HepG2 (cell line): ENCODE data around the gene RARRES1. TPM values are rescaled to one million over a fixed set of nuclear protein-coding genes. Genes with fewer than 3 reads are reported as not detected.

Source experiments
- ATAC-seq: fragments of 200-7000 bp; cut with Tn5 transposase; 3 replicates; pipeline ENCODE4 v1.9.1; 2020; ENCODE audit warnings: mild to moderate bottlenecking, moderate library complexity
- BruUV-seq: library from RNA; stranded (reverse); fragments of 400-500 nt; replicated peaks from 2 replicates; lab custom pipeline; 2021; lab: Mats Ljungman, UMichigan
- CTCF ChIA-PET: fragments of 300-600 bp; formaldehyde crosslinking; extraction: SDS; loops from one replicate; lab custom pipeline; 2021; ENCODE audit warnings: low total read pairs, inconsistent platforms, low intra/inter-chr PET ratio; lab: Yijun Ruan, JAX
- POLR2A ChIA-PET: fragments of 350-600 bp; sonication (Branson Sonifier 250); formaldehyde crosslinking; loops from one replicate; lab custom pipeline; 2020; ENCODE audit warnings: antibody characterized with exemption, inconsistent platforms; lab: Yijun Ruan, JAX
- DNase-seq: peaks from one replicate; pipeline ENCODE4 v3.0.0-alpha.2; 2015; ENCODE audit warnings: low spot score
- FAIRE-seq: peaks from 3 replicates; lab custom pipeline; 2011; peaks lifted over from hg19 to GRCh38; lab: Jason Lieb, UNC
- H2AFZ ChIP-seq: one replicate; pipeline ENCODE4 v1.6.1; 2011; ENCODE audit warnings: low read length, inconsistent platforms
- H3K27ac ChIP-seq: fragments of 300-600 bp; 3 replicates; pipeline ENCODE4 v1.8.0; 2011; ENCODE audit warnings: mixed run types, mild to moderate bottlenecking, mixed read lengths, low read length, inconsistent platforms; ENCODE audit not compliant: insufficient read depth; ENCODE audit errors: extremely low read length
- H3K27me3 ChIP-seq, 2 experiments: fragments of 200-600 bp in 1 of 2; 2 replicates in 1 of 2; 3 replicates in 1 of 2; pipeline versions ENCODE4 v1.6.0 to v1.8.0; 2011; ENCODE audit warnings: low read length in 2 of 2, mild to moderate bottlenecking in 2 of 2, moderate library complexity in 2 of 2, inconsistent platforms in 1 of 2; ENCODE audit not compliant: insufficient read depth in 2 of 2, control insufficient read depth in 1 of 2
- H3K36me3 ChIP-seq, 2 experiments: fragments of 200-600 bp in 1 of 2; replicated peaks in 1 of 2; 2 replicates in 1 of 2; 3 replicates in 1 of 2; pipeline versions ENCODE4 v1.5.1 to v1.8.0; 2011; ENCODE audit warnings: low read length in 2 of 2, inconsistent platforms in 1 of 2; ENCODE audit not compliant: insufficient read depth in 2 of 2, control insufficient read depth in 1 of 2
- H3K4me1 ChIP-seq: 2 replicates; pipeline ENCODE4 v1.5.1; 2012; ENCODE audit warnings: low read length, inconsistent platforms; ENCODE audit not compliant: insufficient read depth
- H3K4me2 ChIP-seq: 2 replicates; pipeline ENCODE4 v1.6.0; 2011; ENCODE audit warnings: low read depth, low read length, inconsistent platforms
- H3K4me3 ChIP-seq, 3 experiments: fragments of 200-600 bp in 1 of 3; sonication (generic), shearing (Covaris generic) in 1 of 3; replicated peaks in 1 of 3; 2 replicates each; pipeline ENCODE4 v1.5.1; 2011 to 2016; ENCODE audit warnings: low read length in 3 of 3, inconsistent platforms in 2 of 3, low read depth in 2 of 3, mild to moderate bottlenecking in 2 of 3, control low read depth in 1 of 3, mixed read lengths in 1 of 3; ENCODE audit not compliant: insufficient read depth in 1 of 3
- H3K79me2 ChIP-seq: one replicate; pipeline ENCODE4 v1.6.1; 2011; ENCODE audit warnings: low read length, inconsistent platforms; ENCODE audit not compliant: insufficient read depth
- H3K9ac ChIP-seq: 2 replicates; pipeline ENCODE4 v1.6.0; 2011; ENCODE audit warnings: mild to moderate bottlenecking, low read depth, low read length, inconsistent platforms; ENCODE audit not compliant: insufficient read depth
- H3K9me3 ChIP-seq: 2 replicates; pipeline ENCODE4 v1.5.1; 2012; ENCODE audit warnings: mild to moderate bottlenecking, low read length
- H4K20me1 ChIP-seq: 2 replicates; pipeline ENCODE4 v1.6.0; 2011; ENCODE audit warnings: inconsistent platforms, mild to moderate bottlenecking, low read length, moderate library complexity; ENCODE audit not compliant: insufficient read depth
- AGO2 ChIP-seq: fragments of 200-400 bp; formaldehyde crosslinking; optimal IDR thresholded peaks from 2 replicates; pipeline ENCODE3; 2017; ENCODE audit warnings: mild to moderate bottlenecking, low read depth, low read length, moderate library complexity
- HIVEP1 ChIP-seq: sonication (generic); formaldehyde crosslinking; IDR thresholded peaks from 2 replicates; pipeline ENCODE4 v1.4.0; 2020; ENCODE audit warnings: mild to moderate bottlenecking, missing genetic modification reagents
- NFYC ChIP-seq: IDR thresholded peaks from 2 replicates; pipeline ENCODE4 v1.6.1; 2016; ENCODE audit warnings: missing genetic modification reagents, missing compliant biosample characterization
- ONECUT2 ChIP-seq: sonication (generic); formaldehyde crosslinking; IDR thresholded peaks from 2 replicates; pipeline ENCODE4 v1.4.0; 2020; ENCODE audit warnings: missing genetic modification reagents
- POGZ ChIP-seq: sonication (generic); formaldehyde crosslinking; IDR thresholded peaks from 2 replicates; pipeline ENCODE4 v1.4.0; 2020; ENCODE audit warnings: mild to moderate bottlenecking, missing genetic modification reagents
- RELA ChIP-seq: sonication (generic); formaldehyde crosslinking; IDR thresholded peaks from 2 replicates; pipeline ENCODE4 v1.4.0; 2020; ENCODE audit warnings: missing genetic modification reagents
- ZNF124 ChIP-seq: sonication (generic); formaldehyde crosslinking; IDR thresholded peaks from 2 replicates; pipeline ENCODE4 v1.4.0; 2020; ENCODE audit warnings: missing genetic modification reagents
- ZNF615 ChIP-seq: sonication (generic); formaldehyde crosslinking; IDR thresholded peaks from 2 replicates; pipeline ENCODE4 v1.5.0; 2020; ENCODE audit warnings: mild to moderate bottlenecking, missing genetic modification reagents, borderline replicate concordance
- WGBS: methylation state at CpG from one replicate; pipeline ENCODE4 v1.1.6; 2017; ENCODE audit warnings: low lambda C conversion rate; 5-methylcytosine and 5-hydroxymethylcytosine counted together
- in situ Hi-C: cut with HindIII; loops from 2 replicates; pipeline ENCODE4 v1.10.0; 2017; ENCODE audit warnings: low pct_unique_long_range_greater_than_20kb; ENCODE audit not compliant: extremely low pct_ligation_motif_present
- intact Hi-C: fragments of 100-400 bp; cut with micrococcal nuclease; formaldehyde crosslinking; loops from one replicate; pipeline ENCODE4 v1.10.0; 2022; ENCODE audit not compliant: unreplicated experiment
- polyA plus RNA-seq, 8 experiments: library from polyadenylated mRNA; depleted of rRNA in 3 of 8; stranded (reverse) in 7 of 8; unstranded in 1 of 8; fragments of >200 nt; fragmentation: Illumina TruSeq in 4 of 8; extraction: Trizol in 4 of 8; gene quantifications; 2 replicates each; pipeline versions ENCODE4 v1.2.1 to v1.2.3, GENCODE V29; 2011 to 2016; ENCODE audit warnings: low read depth in 4 of 8, missing spikeins in 1 of 8, mixed read lengths in 1 of 8; ENCODE audit not compliant: insufficient read depth in 1 of 8
- total RNA-seq, 5 experiments: library from RNA; depleted of rRNA; stranded (reverse); fragments of >200 nt; fragmentation: Illumina TruSeq; extraction: Trizol; gene quantifications; 2 replicates each; pipeline ENCODE4 v1.2.3, GENCODE V29; 2016; ENCODE audit warnings: low read depth in 1 of 5
- TF ChIP-seq, protein P1 (sequence below): sonication (generic); formaldehyde crosslinking; IDR thresholded peaks from 2 replicates; pipeline ENCODE4 v1.4.0; 2020; ENCODE audit warnings: mild to moderate bottlenecking, missing genetic modification reagents
- TF ChIP-seq, protein P2 (sequence below): sonication (generic); formaldehyde crosslinking; IDR thresholded peaks from 2 replicates; pipeline ENCODE4 v1.4.0; 2020; ENCODE audit warnings: missing genetic modification reagents
- TF ChIP-seq, protein P3 (sequence below): sonication (generic); formaldehyde crosslinking; IDR thresholded peaks from 2 replicates; pipeline ENCODE4 v1.4.0; 2020; ENCODE audit warnings: mild to moderate bottlenecking, low read depth, missing genetic modification reagents
- TF ChIP-seq, protein P4 (sequence below): sonication (generic); formaldehyde crosslinking; IDR thresholded peaks from 2 replicates; pipeline ENCODE4 v1.5.1; 2020; ENCODE audit warnings: mild to moderate bottlenecking, missing genetic modification reagents
- TF ChIP-seq, protein P5 (sequence below): sonication (generic); formaldehyde crosslinking; IDR thresholded peaks from 2 replicates; pipeline ENCODE4 v1.5.0; 2020; ENCODE audit warnings: mild to moderate bottlenecking, missing genetic modification reagents, moderate library complexity

RARRES1 gene
- total and polyA plus RNA-seq, 2 of the 13 experiments (the other 11 are each of a cell fraction or from before 2014, with no cell fraction given) = not detected

DNA sequence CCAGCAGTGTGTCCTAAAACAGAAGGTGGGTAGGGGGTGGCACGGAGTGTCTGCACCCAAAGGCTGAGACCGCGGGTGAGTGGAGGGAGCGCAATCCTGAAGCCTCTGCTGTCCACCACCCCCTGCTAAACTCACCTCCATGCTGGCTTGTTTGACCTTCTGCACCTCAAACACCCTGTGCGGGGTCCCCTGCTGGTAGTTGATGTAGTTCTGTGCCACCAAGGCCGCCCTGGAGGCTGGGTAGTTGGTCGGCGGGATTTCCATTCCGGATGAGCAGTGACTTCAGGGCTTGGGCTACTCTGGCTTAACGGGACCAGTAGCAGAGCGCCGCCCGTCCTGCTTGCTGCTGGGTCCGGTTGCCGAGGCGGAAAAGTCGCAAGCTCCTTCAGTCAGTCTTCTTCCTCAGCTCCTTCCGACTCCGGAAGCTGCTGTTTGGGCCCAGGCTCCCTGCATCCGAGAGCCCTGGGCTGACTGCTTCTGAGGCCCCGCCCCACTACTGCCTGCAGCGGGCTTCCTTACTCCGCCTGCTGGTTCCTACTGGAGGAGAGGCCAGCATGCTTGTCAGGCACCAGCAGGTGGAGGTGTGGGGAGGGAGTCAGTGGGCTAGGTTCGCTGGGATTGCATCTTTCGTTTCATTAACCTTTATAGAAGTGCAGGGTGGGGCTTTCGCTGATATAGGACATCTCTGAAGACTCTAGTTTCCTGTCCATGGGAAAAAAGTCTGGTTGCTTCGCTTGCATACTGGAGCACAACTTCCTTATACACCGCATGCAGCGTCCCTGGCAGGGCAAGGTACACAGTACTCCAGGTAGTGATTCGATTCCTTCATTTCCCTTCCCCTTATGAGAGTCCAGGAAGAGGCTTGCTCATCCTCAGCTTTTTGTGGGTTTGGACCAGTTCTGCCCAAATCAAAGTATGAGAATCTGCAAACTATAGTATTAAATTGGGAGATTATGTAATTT lies 59.8 kb downstream of the RARRES1 start, which contains the start of gene LXN:
Gene LXN (minus strand): TSS at position 434 of the 962 bp plus-strand sequence. CDS start 170 bp downstream, at position 264.
- no peaks in the 10 kb centered on the region for H4K20me1 ChIP-seq
- DNase-seq (peak; percentile 3), ATAC-seq (peak; percentile 93), FAIRE-seq (no peak)
- H3K27ac ChIP-seq = no peak within 1 kb of the TSS
- H3K9ac ChIP-seq = no peak within 1 kb of the TSS
- no peaks in the 10 kb centered on the region for H3K79me2 ChIP-seq
- TF ChIP-seq, protein P1, sequence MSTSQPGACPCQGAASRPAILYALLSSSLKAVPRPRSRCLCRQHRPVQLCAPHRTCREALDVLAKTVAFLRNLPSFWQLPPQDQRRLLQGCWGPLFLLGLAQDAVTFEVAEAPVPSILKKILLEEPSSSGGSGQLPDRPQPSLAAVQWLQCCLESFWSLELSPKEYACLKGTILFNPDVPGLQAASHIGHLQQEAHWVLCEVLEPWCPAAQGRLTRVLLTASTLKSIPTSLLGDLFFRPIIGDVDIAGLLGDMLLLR (CRISPR knock-in tag) = no peak
- TF ChIP-seq NFYC (no peak), ZNF124 (no peak), ZNF615 (no peak), ONECUT2 (CRISPR knock-in tag) (no peak), HIVEP1 (CRISPR knock-in tag) (no peak), RELA (CRISPR knock-in tag) (no peak), POGZ (CRISPR knock-in tag) (no peak), AGO2 (peak; percentile 40)
- TF ChIP-seq, protein P2, sequence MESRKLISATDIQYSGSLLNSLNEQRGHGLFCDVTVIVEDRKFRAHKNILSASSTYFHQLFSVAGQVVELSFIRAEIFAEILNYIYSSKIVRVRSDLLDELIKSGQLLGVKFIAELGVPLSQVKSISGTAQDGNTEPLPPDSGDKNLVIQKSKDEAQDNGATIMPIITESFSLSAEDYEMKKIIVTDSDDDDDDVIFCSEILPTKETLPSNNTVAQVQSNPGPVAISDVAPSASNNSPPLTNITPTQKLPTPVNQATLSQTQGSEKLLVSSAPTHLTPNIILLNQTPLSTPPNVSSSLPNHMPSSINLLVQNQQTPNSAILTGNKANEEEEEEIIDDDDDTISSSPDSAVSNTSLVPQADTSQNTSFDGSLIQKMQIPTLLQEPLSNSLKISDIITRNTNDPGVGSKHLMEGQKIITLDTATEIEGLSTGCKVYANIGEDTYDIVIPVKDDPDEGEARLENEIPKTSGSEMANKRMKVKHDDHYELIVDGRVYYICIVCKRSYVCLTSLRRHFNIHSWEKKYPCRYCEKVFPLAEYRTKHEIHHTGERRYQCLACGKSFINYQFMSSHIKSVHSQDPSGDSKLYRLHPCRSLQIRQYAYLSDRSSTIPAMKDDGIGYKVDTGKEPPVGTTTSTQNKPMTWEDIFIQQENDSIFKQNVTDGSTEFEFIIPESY (CRISPR knock-in tag) = peak; percentile 48; the same call in 1 of the 2 replicates
- TF ChIP-seq, protein P3, sequence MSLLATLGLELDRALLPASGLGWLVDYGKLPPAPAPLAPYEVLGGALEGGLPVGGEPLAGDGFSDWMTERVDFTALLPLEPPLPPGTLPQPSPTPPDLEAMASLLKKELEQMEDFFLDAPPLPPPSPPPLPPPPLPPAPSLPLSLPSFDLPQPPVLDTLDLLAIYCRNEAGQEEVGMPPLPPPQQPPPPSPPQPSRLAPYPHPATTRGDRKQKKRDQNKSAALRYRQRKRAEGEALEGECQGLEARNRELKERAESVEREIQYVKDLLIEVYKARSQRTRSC (CRISPR knock-in tag) = no peak
- TF ChIP-seq, protein P4, sequence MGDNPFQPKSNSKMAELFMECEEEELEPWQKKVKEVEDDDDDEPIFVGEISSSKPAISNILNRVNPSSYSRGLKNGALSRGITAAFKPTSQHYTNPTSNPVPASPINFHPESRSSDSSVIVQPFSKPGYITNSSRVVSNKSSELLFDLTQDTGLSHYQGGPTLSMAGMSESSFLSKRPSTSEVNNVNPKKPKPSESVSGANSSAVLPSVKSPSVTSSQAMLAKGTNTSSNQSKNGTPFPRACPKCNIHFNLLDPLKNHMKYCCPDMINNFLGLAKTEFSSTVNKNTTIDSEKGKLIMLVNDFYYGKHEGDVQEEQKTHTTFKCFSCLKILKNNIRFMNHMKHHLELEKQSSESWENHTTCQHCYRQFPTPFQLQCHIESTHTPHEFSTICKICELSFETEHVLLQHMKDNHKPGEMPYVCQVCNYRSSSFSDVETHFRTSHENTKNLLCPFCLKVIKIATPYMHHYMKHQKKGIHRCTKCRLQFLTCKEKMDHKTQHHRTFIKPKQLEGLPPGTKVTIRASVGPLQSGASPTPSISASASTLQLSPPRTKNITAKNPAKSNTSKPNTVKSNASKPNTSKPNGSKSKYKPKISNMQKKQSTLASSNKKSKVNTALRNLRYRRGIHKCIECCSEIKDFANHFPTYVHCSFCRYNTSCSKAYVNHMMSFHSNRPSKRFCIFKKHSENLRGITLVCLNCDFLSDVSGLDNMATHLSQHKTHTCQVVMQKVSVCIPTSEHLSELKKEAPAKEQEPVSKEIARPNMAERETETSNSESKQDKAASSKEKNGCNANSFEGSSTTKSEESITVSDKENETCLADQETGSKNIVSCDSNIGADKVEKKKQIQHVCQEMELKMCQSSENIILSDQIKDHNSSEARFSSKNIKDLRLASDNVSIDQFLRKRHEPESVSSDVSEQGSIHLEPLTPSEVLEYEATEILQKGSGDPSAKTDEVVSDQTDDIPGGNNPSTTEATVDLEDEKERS = no peak
- TF ChIP-seq, protein P5, sequence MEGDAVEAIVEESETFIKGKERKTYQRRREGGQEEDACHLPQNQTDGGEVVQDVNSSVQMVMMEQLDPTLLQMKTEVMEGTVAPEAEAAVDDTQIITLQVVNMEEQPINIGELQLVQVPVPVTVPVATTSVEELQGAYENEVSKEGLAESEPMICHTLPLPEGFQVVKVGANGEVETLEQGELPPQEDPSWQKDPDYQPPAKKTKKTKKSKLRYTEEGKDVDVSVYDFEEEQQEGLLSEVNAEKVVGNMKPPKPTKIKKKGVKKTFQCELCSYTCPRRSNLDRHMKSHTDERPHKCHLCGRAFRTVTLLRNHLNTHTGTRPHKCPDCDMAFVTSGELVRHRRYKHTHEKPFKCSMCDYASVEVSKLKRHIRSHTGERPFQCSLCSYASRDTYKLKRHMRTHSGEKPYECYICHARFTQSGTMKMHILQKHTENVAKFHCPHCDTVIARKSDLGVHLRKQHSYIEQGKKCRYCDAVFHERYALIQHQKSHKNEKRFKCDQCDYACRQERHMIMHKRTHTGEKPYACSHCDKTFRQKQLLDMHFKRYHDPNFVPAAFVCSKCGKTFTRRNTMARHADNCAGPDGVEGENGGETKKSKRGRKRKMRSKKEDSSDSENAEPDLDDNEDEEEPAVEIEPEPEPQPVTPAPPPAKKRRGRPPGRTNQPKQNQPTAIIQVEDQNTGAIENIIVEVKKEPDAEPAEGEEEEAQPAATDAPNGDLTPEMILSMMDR (CRISPR knock-in tag) = 0 out of 2 replicates have a peak, but pooled peaks have one; percentile 17
- H3K4me2 ChIP-seq = no peak within 1 kb of the TSS
- CTCF ChIA-PET = no interaction called here
- H2AFZ ChIP-seq = no peak within 1 kb of the TSS
- WGBS = 95% methylated on average over 26 of the region's 30 CpGs
- no TSS peak for BruUV-seq
- peaks cover 6 to 28% of the 10 kb centered on the region in 2 experiments; a peak in 4 of 5 replicates for H3K36me3 ChIP-seq
- H3K9me3 ChIP-seq = no peaks in the 10 kb centered on the region
- POLR2A ChIA-PET = no interaction called here
- H3K4me3 ChIP-seq = no peak within 1 kb of the TSS
- H3K4me1 ChIP-seq = no peaks in the 10 kb centered on the region
- in situ Hi-C loops (no loop called here), intact Hi-C loops (no loop called here)
- H3K27me3 ChIP-seq = no peaks in the 10 kb centered on the region
